ENCODE data around the gene KRT36.

- no peak for TF ChIP-seq POU2F2 (IDR thresholded peaks at IDR 0.05; ENCODE audit: low read depth, low read length)
- TF ChIP-seq POLR2AphosphoS5 (IDR thresholded peaks at IDR 0.05; ENCODE audit: low read depth, low read length): no peak
- TF ChIP-seq POLR2A (IDR thresholded peaks at IDR 0.05; ENCODE audit: low read depth, low read length): no peak
- no peak for TF ChIP-seq TAF1 (IDR thresholded peaks at IDR 0.05; ENCODE audit: low read depth, low read length)
- TF ChIP-seq SPI1 (IDR thresholded peaks at IDR 0.05; ENCODE audit: low read depth, low read length): no peak
Observed at GRCh38 chr17:41535764-41536481, 46.2 kb upstream of the KRT36 start.

Data from GM12891 (cell line).